SK-N-MC (cell line): ENCODE results near the gene SULT2B1.

Experiments
- DNase-seq: peaks from one replicate; pipeline ENCODE4 v3.0.0-alpha.2; 2011; ENCODE audit warnings: low read depth, low spot score
- H3K27ac ChIP-seq: fragments of 200-600 bp; sonication (generic); 2 replicates; pipeline ENCODE4 v1.5.1; 2016; ENCODE audit warnings: mixed run types
- H3K36me3 ChIP-seq: fragments of 200-600 bp; sonication (generic); 2 replicates; pipeline ENCODE4 v1.6.1; 2017; ENCODE audit warnings: antibody characterized with exemption, low read length, mixed read lengths; ENCODE audit not compliant: insufficient read depth
- H3K4me3 ChIP-seq: fragments of 200-600 bp; sonication (generic); 2 replicates; pipeline ENCODE4 v1.5.1; 2016
- H3K9ac ChIP-seq: fragments of 200-600 bp; sonication (generic); 2 replicates; pipeline ENCODE4 v1.8.0; 2017; ENCODE audit warnings: mixed run types, mixed read lengths; ENCODE audit not compliant: insufficient read length
- H3K9me3 ChIP-seq: fragments of 200-600 bp; sonication (generic); 2 replicates; pipeline ENCODE4 v1.6.1; 2017; ENCODE audit warnings: low read depth, mild to moderate bottlenecking, antibody characterized with exemption, low read length, moderate library complexity, mixed read lengths
- EZH2 ChIP-seq: fragments of 200-600 bp; sonication (generic); IDR thresholded peaks from one replicate; pipeline ENCODE4 v1.6.1; 2017; ENCODE audit warnings: antibody characterized with exemption
- FOXP2 ChIP-seq: optimal IDR thresholded peaks from 2 replicates; pipeline ENCODE3; 2011; ENCODE audit warnings: mild to moderate bottlenecking, moderate library complexity; ENCODE audit not compliant: insufficient read depth; ENCODE audit errors: extremely low read length, control extremely low read depth
- POLR2AphosphoS5 ChIP-seq: IDR thresholded peaks from 2 replicates; pipeline ENCODE4 v1.6.1; 2012; ENCODE audit warnings: mild to moderate bottlenecking, low read depth, low read length, borderline replicate concordance

Gene SULT2B1

DNA sequence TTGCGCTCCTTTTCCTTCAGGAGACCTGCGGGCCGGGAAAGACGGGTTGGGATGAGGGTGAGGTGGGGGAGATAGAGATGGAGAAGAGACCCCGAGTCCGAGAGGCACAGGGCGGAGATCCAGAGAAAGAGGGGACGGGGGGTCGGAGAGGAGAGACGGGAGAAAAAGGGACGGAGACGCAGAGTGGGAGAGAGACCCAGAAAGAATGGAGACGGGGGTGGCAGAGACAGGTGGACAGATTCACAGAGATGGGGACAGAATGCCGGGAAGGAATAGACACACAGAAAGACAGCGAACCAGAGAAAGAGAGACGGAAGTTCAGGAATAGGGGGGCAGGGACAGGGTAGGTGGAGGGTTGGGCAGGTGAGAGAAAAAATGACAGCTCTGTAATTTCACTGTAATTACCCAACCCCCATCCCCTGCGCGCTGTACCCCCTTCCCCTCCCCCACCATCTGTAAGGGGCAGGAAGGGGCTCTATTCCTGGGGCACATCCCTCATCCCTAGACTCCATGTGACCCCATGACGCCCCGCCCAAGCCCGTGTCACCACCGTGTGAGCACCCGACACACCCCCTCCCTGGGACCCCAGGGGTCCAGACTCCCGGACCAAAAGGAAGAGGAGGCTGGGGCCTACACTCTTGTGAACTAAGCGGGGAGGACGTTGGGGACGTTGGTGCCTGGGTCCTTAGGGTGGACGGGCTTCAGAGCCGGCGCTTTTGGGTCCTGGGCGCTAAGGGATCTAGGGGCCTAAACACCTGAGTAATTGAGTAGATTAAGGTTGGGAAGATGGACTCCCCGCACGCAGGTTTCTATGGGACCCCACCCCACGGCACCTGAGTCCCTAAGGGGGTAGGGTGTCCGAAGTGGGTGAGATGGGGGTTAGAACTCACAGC lies 84.2 kb downstream of the SULT2B1 start:
- no peak for DNase-seq
- Histone ChIP-seq H3K9ac (peak overlapping the region; percentile 80), H3K27ac (no peak overlapping the region), H3K4me3 (peak overlapping the region; percentile 88), H3K36me3 (peaks cover 4% of the 10 kb centered on the region; the same call in 1 of the 2 replicates), H3K9me3 (no peaks in the 10 kb centered on the region)
- no peak for TF ChIP-seq EZH2
- TF ChIP-seq FOXP2, result no peak
- TF ChIP-seq POLR2AphosphoS5, result no peak

DNA sequence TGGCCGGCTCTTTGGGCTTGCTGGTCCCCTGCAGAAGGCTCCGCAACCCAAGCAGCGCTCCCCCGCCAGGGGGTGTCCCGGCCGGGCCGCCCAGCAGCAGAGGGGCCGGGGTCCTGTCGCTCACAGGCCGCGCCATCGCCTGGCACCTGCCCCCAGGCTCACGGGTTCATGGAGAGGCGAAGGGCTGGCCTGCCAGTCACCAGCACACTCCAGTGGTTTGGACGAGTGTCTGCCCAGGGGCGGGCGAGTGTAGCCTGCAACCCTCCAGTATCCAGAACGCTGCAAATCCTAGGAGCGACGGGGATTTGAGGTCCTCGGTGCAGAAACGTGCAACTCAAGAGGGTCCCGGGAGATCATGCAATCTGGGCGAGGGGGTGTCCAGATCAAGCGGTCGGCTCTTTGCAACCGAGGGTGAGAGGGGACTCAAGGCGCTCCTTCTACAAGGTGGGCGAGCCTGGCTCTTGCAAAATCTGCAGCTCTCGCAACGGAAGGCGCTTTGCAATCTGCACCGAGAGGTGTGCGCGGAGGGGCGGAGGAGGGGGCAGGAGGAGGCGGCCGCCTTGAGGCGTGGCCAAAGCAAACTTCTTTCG lies 85.0 kb downstream of the SULT2B1 start, which contains the start of gene DBP:
Gene DBP (minus strand): TSS at position 521 of the 590 bp plus-strand sequence. CDS start 385 bp downstream, at position 136.
- no peak for DNase-seq
- H3K27ac ChIP-seq, result peak within 1 kb of the TSS; percentile 99
- H3K9ac ChIP-seq, result peak within 1 kb of the TSS; percentile 92
- TF ChIP-seq FOXP2 (no peak), POLR2AphosphoS5 (peak; percentile 42; the same call in 1 of the 2 replicates)
- H3K36me3 ChIP-seq, result no peaks in the 10 kb centered on the region
- H3K4me3 ChIP-seq, result peak within 1 kb of the TSS; percentile 88
- H3K9me3 ChIP-seq, result no peaks in the 10 kb centered on the region

DNA sequence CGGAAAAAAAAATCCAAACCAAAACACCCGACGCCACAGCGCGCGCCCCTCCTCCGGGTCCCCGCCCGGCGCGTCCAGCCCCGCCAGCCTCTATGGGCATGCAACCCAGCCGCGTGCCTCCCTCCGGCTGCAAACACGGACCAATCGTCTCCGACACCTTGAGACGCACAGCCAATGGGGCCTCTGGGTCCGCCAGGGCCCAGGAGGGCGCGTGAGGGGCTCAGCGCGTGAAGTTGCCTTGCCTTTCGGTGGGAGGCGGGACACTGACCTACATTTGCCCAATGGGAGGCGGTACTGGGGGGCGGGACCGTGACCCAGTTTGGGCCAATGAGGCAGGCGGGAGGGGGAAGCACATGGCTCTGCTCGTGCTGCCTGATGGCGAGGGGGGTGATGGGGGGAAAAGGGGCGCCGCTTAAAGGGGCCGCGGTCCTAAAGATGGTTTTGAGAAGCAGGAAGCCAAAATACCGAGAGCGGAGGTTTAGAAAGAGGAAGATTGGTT lies 85.5 kb downstream of the SULT2B1 start:
- DNase-seq, result peak; percentile 94
- Histone ChIP-seq H3K9ac (peak overlapping the region; percentile 92), H3K4me3 (peak overlapping the region; percentile 88), H3K36me3 (no peaks in the 10 kb centered on the region), H3K27ac (peak overlapping the region; percentile 99), H3K9me3 (no peaks in the 10 kb centered on the region)
- TF ChIP-seq POLR2AphosphoS5 (no peak; the same call in 1 of the 2 replicates), FOXP2 (peak; percentile 72)

DNA sequence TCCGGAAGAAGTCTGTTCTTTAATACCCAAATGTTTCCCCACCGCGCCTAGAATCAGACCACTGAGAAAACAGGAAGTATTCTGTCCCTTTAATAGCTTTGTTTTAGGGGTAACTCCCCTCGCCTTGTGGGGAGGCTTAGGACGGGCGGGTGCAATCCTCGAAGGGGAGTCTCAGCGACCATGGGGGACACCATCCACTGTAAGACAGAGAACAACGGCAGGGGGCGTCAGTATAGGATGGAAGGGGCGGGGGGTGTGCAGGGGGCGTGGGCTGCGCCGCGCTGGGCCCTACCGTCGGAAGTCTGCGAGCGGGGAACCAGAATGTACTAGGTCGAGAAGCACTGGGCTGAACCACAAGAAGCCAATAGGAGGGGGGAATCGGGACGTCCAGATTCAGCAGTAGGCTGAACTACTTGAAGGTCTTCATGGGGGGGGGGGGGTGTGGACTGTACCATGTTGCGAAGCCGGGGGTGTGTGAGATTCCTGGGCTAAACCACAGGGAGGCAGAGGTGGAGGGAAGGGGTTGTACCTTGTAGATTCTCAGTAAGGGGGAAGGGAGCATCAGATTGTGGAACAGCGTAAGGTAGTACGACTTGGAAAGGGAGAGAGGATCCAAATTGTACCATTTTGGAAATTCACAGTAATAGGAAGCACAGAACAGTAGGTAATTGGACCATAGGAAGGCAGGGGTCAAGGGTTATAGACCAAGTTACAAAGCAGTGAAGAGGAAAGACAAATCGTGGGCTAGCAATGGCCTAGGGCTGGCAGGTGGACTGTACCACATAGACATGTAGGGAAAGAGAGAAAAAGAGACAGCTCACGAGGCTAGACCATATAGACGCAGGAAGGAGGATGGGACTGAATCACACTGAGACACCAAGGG lies 86.2 kb downstream of the SULT2B1 start:
- no peak; the same call in 1 of the 2 replicates for TF ChIP-seq POLR2AphosphoS5
- no peak for TF ChIP-seq FOXP2
- TF ChIP-seq EZH2, result no peak
- H3K27ac ChIP-seq, result peak overlapping the region; percentile 99
- no peaks in the 10 kb centered on the region for H3K9me3 ChIP-seq
- H3K9ac ChIP-seq, result peak overlapping the region; percentile 92
- peak overlapping the region; percentile 88 for H3K4me3 ChIP-seq
- peak; percentile 92 for DNase-seq
- H3K36me3 ChIP-seq, result no peaks in the 10 kb centered on the region

DNA sequence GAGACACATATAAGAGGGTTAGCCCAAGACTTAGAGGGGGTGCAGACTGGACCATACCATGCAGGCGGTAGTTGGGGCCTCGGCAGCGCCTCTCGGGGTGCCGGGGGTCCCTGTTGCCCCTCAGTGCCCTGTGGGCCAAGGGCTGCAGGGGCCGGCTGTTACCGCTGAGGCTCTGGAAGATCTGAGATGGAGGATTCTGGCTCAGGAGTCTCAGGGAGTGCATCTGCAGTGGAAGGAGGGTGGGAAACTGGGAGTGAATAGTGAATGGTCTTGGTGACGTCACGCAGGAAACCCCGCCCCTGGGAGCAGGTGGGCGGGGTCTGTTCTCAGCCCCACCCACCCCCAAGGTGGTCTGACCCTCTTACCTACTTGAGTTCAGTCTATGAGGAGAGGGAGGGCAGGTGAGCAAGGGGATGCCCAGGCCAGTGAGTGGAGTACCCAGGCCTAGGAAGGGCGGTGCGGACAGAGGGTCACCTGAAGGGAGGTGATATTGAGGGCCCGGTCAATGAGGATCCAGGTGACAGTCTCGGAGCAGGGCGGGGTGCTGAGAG lies 86.9 kb downstream of the SULT2B1 start:
- Histone ChIP-seq H3K9me3 (no peaks in the 10 kb centered on the region), H3K36me3 (no peaks in the 10 kb centered on the region), H3K4me3 (no peak overlapping the region), H3K27ac (peak overlapping the region; percentile 99), H3K9ac (no peak overlapping the region)
- TF ChIP-seq FOXP2 (no peak), EZH2 (no peak), POLR2AphosphoS5 (no peak)
- DNase-seq, result no peak

DNA sequence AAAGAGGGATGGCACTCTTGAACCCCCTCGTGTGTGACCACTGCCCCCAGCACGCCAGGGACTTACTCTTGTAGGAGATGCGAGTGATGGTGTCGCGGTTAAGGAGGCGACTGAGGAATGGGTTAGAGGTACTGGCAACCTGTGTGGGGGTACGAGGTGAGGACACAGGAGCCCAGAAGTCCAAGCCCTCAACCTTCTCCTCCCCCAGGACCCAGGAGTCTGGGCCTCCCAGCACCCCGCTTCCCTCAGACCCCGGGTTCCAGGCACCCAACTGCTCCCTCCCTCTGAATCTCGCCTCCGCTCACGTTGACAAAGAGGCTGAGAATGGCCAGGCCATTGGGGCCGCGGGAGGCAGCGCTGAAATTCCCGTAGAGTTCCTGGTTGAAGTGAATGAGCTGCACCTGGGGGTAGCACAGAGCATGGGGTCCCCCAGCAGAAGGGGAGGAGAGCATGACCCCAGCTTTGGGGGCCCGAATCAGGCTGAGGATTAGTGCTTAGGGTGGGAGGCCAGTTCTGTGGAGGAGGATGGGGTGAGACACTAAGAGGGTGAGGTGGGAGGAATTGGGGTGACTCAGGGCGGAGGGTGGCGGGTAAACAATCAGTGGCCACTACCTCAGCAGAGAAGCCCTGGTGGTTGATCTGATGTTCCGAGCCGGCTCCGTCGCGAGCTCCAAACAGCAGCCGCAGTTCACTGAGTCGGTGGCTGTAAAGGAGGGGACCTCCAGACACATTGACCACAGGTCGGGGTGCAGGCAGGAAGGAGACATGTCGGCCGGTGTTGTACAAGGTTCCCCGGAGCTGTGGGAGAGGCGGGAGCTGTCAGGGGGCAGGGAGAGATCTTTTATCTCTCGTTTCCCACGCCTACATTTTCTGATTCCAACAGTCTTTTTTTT lies 87.8 kb downstream of the SULT2B1 start:
- no peak for DNase-seq
- Histone ChIP-seq H3K9ac (no peak overlapping the region), H3K36me3 (no peaks in the 10 kb centered on the region), H3K27ac (peak overlapping the region; percentile 25; the same call in 1 of the 2 replicates), H3K9me3 (no peaks in the 10 kb centered on the region), H3K4me3 (no peak overlapping the region)
- TF ChIP-seq FOXP2 (no peak), POLR2AphosphoS5 (no peak), EZH2 (no peak)

DNA sequence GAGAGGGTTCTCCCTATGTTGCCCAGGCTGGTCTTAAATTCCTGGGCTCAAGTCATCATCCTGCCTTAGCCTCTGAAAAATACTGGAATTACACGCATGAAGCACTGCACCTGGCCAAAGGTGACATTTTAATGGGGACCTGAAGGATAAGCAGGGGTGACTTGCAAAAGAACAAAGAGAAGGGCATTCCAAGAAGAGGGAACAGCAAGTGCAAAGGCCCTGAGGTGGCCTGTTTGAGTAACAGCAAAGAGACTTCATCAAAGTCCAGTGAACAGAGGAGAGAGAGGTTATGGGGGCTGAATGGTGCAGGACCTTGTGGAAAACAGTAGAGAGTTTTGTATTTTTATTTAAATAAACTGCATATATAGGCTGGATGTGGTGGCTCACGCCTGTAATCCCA lies 89.9 kb downstream of the SULT2B1 start:
- no peak for TF ChIP-seq POLR2AphosphoS5
- TF ChIP-seq EZH2, result no peak
- no peak for TF ChIP-seq FOXP2
- DNase-seq, result no peak
- Histone ChIP-seq H3K9me3 (no peaks in the 10 kb centered on the region), H3K36me3 (no peaks in the 10 kb centered on the region), H3K9ac (no peak overlapping the region), H3K27ac (no peak overlapping the region), H3K4me3 (no peak overlapping the region)
